ENCODE results near the gene KANSL1. TPM values are rescaled to one million over a fixed set of nuclear protein-coding genes. Genes with fewer than 3 reads are reported as not detected.
"Not testable (repeated sequence)": the region's sequence is repeated elsewhere in the genome, so short reads cannot be mapped to it uniquely, and the experiment has no call there.

The KANSL1 gene
- total RNA-seq, 1 experiment from 2014 or later, result 15.2 TPM

- not testable (repeated sequence) for DNase-seq, H3K36me3 ChIP-seq, H3K9me3 ChIP-seq, H3K27me3 ChIP-seq, H3K4me3 ChIP-seq
Measured at GRCh38 chr17:46180185-46180891, 12.9 kb downstream of the KANSL1 start.

- no peak for DNase-seq
- H3K36me3 ChIP-seq, result peaks cover 6% of the 10 kb centered on the region
Measured at GRCh38 chr17:46179375-46179999, 13.7 kb downstream of the KANSL1 start.

DNA sequence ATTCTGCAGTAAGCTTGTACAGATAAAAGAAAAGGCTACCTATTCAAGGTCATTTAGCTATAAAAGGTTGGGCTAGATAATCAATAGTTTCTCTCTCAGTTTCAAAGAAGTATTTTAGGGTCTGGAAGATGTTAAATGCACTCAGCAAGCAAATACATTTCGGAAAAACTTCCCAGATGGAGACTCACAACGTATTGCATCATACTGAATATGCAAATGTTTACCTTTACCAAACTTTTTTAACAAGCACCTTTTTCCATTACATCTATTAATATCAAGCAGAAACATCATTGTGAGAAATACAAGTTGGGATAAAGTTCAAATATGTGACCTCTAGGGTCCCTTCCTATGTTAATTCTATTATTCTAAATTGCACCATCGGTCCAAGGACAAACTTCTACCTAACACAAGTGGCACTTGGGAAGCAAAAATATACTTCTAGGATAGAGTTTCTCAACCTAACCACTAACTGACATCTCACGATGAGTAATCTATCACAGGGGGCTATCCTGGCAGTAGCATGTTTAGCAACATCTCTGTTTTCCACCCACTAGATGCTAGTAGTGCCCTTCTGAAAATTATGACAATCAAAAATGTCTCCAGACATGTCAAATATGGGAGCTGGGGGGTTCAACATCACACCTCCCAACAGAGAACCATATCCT, 14.5 kb downstream of the KANSL1 start:
- peaks cover 7% of the 10 kb centered on the region for H3K36me3 ChIP-seq
- no peak for DNase-seq
- no peak overlapping the region for H3K4me3 ChIP-seq
- no peaks in the 10 kb centered on the region for H3K9me3 ChIP-seq
- H3K27me3 ChIP-seq, result no peaks in the 10 kb centered on the region

More at GRCh38 chr17:46179375-46179999, 13.7 kb downstream of the KANSL1 start:
- Histone ChIP-seq H3K4me3 (no peak overlapping the region), H3K9me3 (no peaks in the 10 kb centered on the region), H3K27me3 (no peaks in the 10 kb centered on the region)

DNA sequence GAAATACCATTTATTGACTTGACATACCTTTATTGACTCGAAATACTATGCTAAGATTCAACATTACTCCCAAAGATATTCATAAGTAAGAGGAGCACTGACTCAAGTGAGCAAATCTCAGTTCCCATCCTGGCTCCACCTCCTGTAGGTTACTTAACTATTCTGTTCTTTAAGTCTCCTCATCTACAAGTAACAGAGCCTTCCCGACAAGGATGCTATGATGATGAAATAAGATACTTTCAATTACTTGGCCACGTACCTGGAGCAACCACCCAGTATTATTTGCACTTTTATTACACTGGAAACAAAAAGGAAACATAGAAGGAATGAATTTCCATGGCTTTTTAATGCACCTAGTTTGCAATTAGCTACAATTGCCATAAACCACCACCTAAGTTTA, 16.3 kb downstream of the KANSL1 start:
- no peak for DNase-seq
- peaks cover 3% of the 10 kb centered on the region for H3K36me3 ChIP-seq
- no peaks in the 10 kb centered on the region for H3K27me3 ChIP-seq
- no peaks in the 10 kb centered on the region for H3K9me3 ChIP-seq
- no peak overlapping the region for H3K4me3 ChIP-seq

GRCh38 chr17:46175891-46176290, 17.3 kb downstream of the KANSL1 start:
- DNase-seq, result no peak
- Histone ChIP-seq H3K4me3 (no peak overlapping the region), H3K9me3 (no peaks in the 10 kb centered on the region), H3K36me3 (peaks cover 14% of the 10 kb centered on the region), H3K27me3 (no peaks in the 10 kb centered on the region)

DNA sequence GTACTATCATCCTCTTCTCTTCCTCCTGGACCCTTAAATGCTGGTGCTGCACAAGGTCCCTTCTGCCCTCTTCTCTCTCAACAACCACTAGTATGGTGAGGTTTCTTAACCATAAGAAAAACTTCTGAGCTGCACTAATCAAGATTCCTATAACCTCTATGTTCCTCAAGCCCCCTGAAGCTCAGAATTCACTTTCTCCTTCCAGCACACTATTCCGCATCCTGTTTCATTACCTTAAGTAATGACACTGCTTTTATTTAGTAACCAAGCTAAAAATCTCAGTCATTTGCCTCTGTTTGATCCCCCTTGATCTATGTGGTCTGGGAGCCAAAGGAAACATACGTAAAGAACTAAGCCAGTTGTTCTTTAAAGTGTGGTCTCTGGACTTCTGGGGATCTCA, 20.1 kb downstream of the KANSL1 start:
- no peaks in the 10 kb centered on the region for H3K9me3 ChIP-seq
- peaks cover 38% of the 10 kb centered on the region for H3K36me3 ChIP-seq
- DNase-seq, result no peak
- no peaks in the 10 kb centered on the region for H3K27me3 ChIP-seq
- H3K4me3 ChIP-seq, result no peak overlapping the region

- DNase-seq, result no peak
- H3K9me3 ChIP-seq, result no peaks in the 10 kb centered on the region
- no peak overlapping the region for H3K4me3 ChIP-seq
- H3K36me3 ChIP-seq, result peaks cover 38% of the 10 kb centered on the region
- H3K27me3 ChIP-seq, result no peaks in the 10 kb centered on the region
Measured at GRCh38 chr17:46171939-46172338, 21.3 kb downstream of the KANSL1 start.

DNA sequence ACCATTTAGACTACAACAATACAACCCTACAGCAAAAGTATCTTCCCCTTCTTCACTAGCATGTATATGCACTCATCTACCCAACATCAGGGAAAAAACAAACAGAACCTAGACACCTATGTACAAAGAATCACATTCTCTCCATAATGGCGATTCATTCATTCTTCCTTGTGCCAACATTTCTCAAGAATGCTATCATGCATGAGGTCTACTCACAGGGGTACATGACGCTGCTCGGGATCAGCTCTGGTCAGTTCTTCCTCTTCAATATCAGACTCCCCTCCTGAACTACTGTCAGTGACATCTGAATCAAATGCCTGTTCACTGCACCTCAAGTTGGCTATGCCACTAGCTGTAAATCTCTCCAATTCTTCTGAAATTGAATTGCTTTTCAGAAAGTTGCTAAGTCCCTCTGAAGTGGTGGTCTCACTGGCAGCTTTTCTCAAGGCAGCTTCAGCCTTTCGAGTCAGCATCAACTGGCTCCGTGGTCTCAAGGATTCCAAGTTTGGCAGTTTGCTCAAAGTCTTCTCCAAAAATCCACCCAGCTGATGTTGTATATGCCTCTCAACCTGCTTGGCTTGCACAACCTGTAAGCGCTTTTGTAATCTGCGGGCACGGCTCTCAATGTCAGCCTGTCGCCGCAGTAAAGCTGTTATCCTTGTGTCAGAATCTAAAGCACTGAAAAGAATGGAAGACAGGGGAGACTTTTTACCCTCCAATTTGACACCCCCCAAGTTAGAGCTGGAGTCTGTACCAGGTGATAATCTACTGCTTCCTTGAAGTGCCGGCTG, 22.4 kb downstream of the KANSL1 start:
- DNase-seq, result no peak
- Histone ChIP-seq H3K9me3 (no peaks in the 10 kb centered on the region), H3K27me3 (no peaks in the 10 kb centered on the region), H3K36me3 (peaks cover 38% of the 10 kb centered on the region), H3K4me3 (no peak overlapping the region)

- DNase-seq, result no peak
- H3K27me3 ChIP-seq, result no peaks in the 10 kb centered on the region
- no peak overlapping the region for H3K4me3 ChIP-seq
- H3K36me3 ChIP-seq, result peaks cover 43% of the 10 kb centered on the region
- H3K9me3 ChIP-seq, result no peaks in the 10 kb centered on the region
Measured at GRCh38 chr17:46169913-46170638, 23.2 kb downstream of the KANSL1 start.

GRCh38 chr17:46167826-46168569, 25.2 kb downstream of the KANSL1 start:
- no peak overlapping the region for H3K4me3 ChIP-seq
- H3K36me3 ChIP-seq, result peaks cover 40% of the 10 kb centered on the region
- DNase-seq, result no peak
- H3K9me3 ChIP-seq, result no peaks in the 10 kb centered on the region
- H3K27me3 ChIP-seq, result no peaks in the 10 kb centered on the region

- DNase-seq, result no peak
Measured at GRCh38 chr17:46167267-46167666, 26.0 kb downstream of the KANSL1 start.

DNA sequence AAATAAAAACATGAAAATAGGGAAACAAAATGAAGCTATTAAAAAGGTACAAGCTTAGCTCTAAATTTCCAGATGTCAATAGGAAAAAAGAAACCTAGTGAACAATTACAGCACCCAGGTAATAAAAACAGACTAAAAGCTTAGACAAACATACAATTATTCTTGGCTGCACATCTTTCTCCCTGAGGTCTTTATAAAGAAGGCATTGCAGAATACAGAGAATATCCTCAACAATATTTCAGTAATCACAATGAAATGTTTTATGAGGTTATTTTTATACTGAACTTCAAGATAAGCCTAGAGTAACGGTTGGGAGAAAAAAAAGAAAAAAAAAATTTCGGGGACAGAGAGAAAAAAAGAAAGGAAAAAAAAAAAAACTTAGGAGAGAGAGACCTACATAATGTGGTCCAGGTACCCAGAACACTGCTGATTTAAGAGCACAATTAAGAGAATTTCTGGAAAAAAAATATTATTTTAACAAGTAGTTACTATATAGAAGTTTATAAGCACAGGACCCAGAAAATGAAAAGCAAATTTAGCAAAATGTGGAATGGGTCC, 26.5 kb downstream of the KANSL1 start:
- DNase-seq, result no peak
- peaks cover 41% of the 10 kb centered on the region for H3K36me3 ChIP-seq
- H3K4me3 ChIP-seq, result no peak overlapping the region
- H3K9me3 ChIP-seq, result no peaks in the 10 kb centered on the region
- H3K27me3 ChIP-seq, result no peaks in the 10 kb centered on the region

More at GRCh38 chr17:46167267-46167666, 26.0 kb downstream of the KANSL1 start:
- Histone ChIP-seq H3K9me3 (no peaks in the 10 kb centered on the region), H3K4me3 (no peak overlapping the region), H3K36me3 (peaks cover 40% of the 10 kb centered on the region), H3K27me3 (no peaks in the 10 kb centered on the region)

DNA sequence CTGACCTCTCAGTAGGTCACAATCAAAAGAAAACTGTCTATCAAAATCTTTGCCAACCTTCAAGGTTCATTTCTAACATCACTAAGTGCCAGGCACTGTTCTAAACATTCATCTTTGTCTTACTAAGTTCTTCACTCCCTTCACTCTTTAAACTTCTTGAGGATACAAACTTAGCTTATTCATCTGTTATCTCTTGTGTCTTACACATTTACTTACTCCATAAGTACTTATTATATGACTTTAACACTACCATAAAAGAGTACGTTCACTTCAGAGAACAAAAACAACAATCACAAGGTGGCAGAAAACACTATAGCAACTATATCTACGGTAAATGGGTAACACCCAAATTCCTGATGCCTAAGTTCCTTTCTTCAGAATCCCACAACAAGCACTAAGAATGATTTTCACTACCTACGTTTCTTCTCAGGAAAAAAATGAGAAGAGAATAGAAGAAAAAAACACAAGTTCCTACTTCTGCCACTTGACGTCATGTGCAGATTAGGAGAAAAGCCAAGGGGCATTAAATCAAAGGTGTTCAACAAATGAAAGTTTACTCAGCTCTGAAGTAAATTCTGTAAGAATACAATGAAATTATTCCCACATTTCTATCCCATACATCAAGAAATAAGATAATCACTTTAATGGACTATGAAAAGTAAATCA, 29.2 kb downstream of the KANSL1 start:
- no peak for DNase-seq
- H3K4me3 ChIP-seq, result no peak overlapping the region
- H3K9me3 ChIP-seq, result no peaks in the 10 kb centered on the region
- H3K36me3 ChIP-seq, result peaks cover 17% of the 10 kb centered on the region
- H3K27me3 ChIP-seq, result no peaks in the 10 kb centered on the region

DNA sequence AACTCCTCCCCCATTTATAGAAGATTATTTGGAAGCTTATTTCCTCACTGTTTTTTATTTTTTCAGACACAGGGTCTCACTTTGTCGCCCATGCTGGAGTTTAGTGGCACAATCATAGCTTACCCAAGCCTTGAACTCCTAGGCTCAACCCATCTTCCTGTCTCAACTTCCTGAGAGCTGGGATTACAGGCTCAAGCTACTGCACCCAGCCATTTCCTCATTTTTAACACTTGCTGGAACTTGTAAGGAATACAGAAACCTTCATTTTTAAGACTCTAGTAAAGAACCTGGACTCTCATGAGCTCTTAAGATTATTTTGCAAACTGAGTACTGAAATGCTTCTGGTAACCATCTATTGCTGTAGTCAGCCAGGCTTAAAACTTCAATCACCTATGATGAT, 29.9 kb downstream of the KANSL1 start:
- no peak for DNase-seq
- H3K4me3 ChIP-seq, result no peak overlapping the region
- no peaks in the 10 kb centered on the region for H3K27me3 ChIP-seq
- no peaks in the 10 kb centered on the region for H3K9me3 ChIP-seq
- H3K36me3 ChIP-seq, result peaks cover 10% of the 10 kb centered on the region

- H3K9me3 ChIP-seq, result no peaks in the 10 kb centered on the region
- no peak overlapping the region for H3K4me3 ChIP-seq
- H3K36me3 ChIP-seq, result peaks cover 10% of the 10 kb centered on the region
- H3K27me3 ChIP-seq, result no peaks in the 10 kb centered on the region
- DNase-seq, result no peak
Measured at GRCh38 chr17:46162866-46163265, 30.4 kb downstream of the KANSL1 start.
